ENCODE measurements around the gene TDRD5. TPM values are rescaled to one million over a fixed set of nuclear protein-coding genes. Genes with fewer than 3 reads are reported as not detected.

The TDRD5 gene
- polyA plus RNA-seq, 1 donor from 2014 or later = not detected

GRCh38 chr1:179728271-179728670, 136.6 kb downstream of the TDRD5 start:
- Histone ChIP-seq H3K4me2 (ENCODE audit: low read length) (no peak overlapping the region), H3K9me3 (ENCODE audit: low read length) (no peaks in the 10 kb centered on the region), H3K27ac (ENCODE audit: low read length) (no peak overlapping the region), H3K9ac (ENCODE audit: low read length) (no peak overlapping the region), H3K27me3 (ENCODE audit: insufficient read depth, low read depth, low read length) (no peaks in the 10 kb centered on the region), H3F3A (ENCODE audit: insufficient read depth, low read length, poor library complexity, severe bottlenecking) (no peaks in the 10 kb centered on the region), H3K9me2 (ENCODE audit: insufficient read depth, low read length) (no peaks in the 10 kb centered on the region), H3K79me2 (replicated peaks; ENCODE audit: insufficient read depth, low read length) (no peaks in the 10 kb centered on the region), H3K4me3 (ENCODE audit: low read length) (no peak overlapping the region), H4K20me1 (ENCODE audit: insufficient read depth) (no peaks in the 10 kb centered on the region), H3K36me3 (ENCODE audit: insufficient read depth, low read length) (no peaks in the 10 kb centered on the region), H2AFZ (ENCODE audit: low read depth, low read length) (no peak overlapping the region)
- TF ChIP-seq, protein P1, sequence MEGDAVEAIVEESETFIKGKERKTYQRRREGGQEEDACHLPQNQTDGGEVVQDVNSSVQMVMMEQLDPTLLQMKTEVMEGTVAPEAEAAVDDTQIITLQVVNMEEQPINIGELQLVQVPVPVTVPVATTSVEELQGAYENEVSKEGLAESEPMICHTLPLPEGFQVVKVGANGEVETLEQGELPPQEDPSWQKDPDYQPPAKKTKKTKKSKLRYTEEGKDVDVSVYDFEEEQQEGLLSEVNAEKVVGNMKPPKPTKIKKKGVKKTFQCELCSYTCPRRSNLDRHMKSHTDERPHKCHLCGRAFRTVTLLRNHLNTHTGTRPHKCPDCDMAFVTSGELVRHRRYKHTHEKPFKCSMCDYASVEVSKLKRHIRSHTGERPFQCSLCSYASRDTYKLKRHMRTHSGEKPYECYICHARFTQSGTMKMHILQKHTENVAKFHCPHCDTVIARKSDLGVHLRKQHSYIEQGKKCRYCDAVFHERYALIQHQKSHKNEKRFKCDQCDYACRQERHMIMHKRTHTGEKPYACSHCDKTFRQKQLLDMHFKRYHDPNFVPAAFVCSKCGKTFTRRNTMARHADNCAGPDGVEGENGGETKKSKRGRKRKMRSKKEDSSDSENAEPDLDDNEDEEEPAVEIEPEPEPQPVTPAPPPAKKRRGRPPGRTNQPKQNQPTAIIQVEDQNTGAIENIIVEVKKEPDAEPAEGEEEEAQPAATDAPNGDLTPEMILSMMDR (IDR thresholded peaks at IDR 0.05; ENCODE audit: poor library complexity, severe bottlenecking) = no peak
- TF ChIP-seq MXI1 (conservative IDR thresholded peaks at IDR 0.05; ENCODE audit: poor library complexity, severe bottlenecking) (no peak), RAD21 (conservative IDR thresholded peaks at IDR 0.05) (no peak), SMC3 (conservative IDR thresholded peaks at IDR 0.05; ENCODE audit: poor library complexity) (no peak), EZH2 (IDR thresholded peaks at IDR 0.05; ENCODE audit: borderline replicate concordance, insufficient read depth, low read length, poor library complexity, severe bottlenecking) (no peak), REST (IDR thresholded peaks at IDR 0.05; ENCODE audit: borderline replicate concordance) (no peak), TAF1 (IDR thresholded peaks at IDR 0.05; ENCODE audit: low read depth) (no peak), EP300 (conservative IDR thresholded peaks at IDR 0.05; ENCODE audit: poor library complexity, severe bottlenecking) (no peak), POLR2AphosphoS5 (IDR thresholded peaks at IDR 0.05) (no peak)

GRCh38 chr1:179729881-179730280, 138.2 kb downstream of the TDRD5 start:
- no peak overlapping the region for H3K4me3 ChIP-seq (ENCODE audit: low read length)
- TF ChIP-seq, protein P1 (IDR thresholded peaks at IDR 0.05; ENCODE audit: poor library complexity, severe bottlenecking) = no peak
- no peak for TF ChIP-seq REST (IDR thresholded peaks at IDR 0.05; ENCODE audit: borderline replicate concordance)
- no peak for TF ChIP-seq EP300 (conservative IDR thresholded peaks at IDR 0.05; ENCODE audit: poor library complexity, severe bottlenecking)
- TF ChIP-seq MXI1 (conservative IDR thresholded peaks at IDR 0.05; ENCODE audit: poor library complexity, severe bottlenecking) = no peak
- TF ChIP-seq RAD21 (conservative IDR thresholded peaks at IDR 0.05) = no peak
- no peak for TF ChIP-seq EZH2 (IDR thresholded peaks at IDR 0.05; ENCODE audit: borderline replicate concordance, insufficient read depth, low read length, poor library complexity, severe bottlenecking)
- TF ChIP-seq POLR2AphosphoS5 (IDR thresholded peaks at IDR 0.05) = no peak
- no peak for TF ChIP-seq TAF1 (IDR thresholded peaks at IDR 0.05; ENCODE audit: low read depth)
- TF ChIP-seq SMC3 (conservative IDR thresholded peaks at IDR 0.05; ENCODE audit: poor library complexity) = no peak

More at GRCh38 chr1:179729881-179730280, 138.2 kb downstream of the TDRD5 start:
- no peaks in the 10 kb centered on the region for H4K20me1 ChIP-seq (ENCODE audit: insufficient read depth)
- H3K27ac ChIP-seq (ENCODE audit: low read length) = no peak overlapping the region
- H3K9me2 ChIP-seq (ENCODE audit: insufficient read depth, low read length) = no peaks in the 10 kb centered on the region
- no peaks in the 10 kb centered on the region for H3K27me3 ChIP-seq (ENCODE audit: insufficient read depth, low read depth, low read length)
- H3K9me3 ChIP-seq (ENCODE audit: low read length) = no peaks in the 10 kb centered on the region
- no peak overlapping the region for H2AFZ ChIP-seq (ENCODE audit: low read depth, low read length)
- no peak overlapping the region for H3K4me2 ChIP-seq (ENCODE audit: low read length)
- H3K79me2 ChIP-seq (replicated peaks; ENCODE audit: insufficient read depth, low read length) = no peaks in the 10 kb centered on the region
- no peaks in the 10 kb centered on the region for H3F3A ChIP-seq (ENCODE audit: insufficient read depth, low read length, poor library complexity, severe bottlenecking)
- no peaks in the 10 kb centered on the region for H3K36me3 ChIP-seq (ENCODE audit: insufficient read depth, low read length)
- no peak overlapping the region for H3K9ac ChIP-seq (ENCODE audit: low read length)
